Fibroblast of lung (primary cell): ENCODE data around the gene C20orf204. TPM values are rescaled to one million over a fixed set of nuclear protein-coding genes. Genes with fewer than 3 reads are reported as not detected.

Experiments
- DNase-seq, 2 donors: peaks; one replicate each; pipeline versions ENCODE4 v3.0.0 to v3.0.0-alpha.2; 2010; ENCODE audit warnings: low read depth in 2 of 2
- H2AFZ ChIP-seq: 2 replicates; pipeline ENCODE4 v1.5.1; 2012; ENCODE audit warnings: low read length, control low read depth, inconsistent platforms
- H3K27ac ChIP-seq: 2 replicates; pipeline ENCODE4 v1.5.1; 2011; ENCODE audit warnings: low read length, control low read depth; ENCODE audit not compliant: insufficient read depth
- H3K27me3 ChIP-seq: 2 replicates; pipeline ENCODE4 v1.5.1; 2011; ENCODE audit warnings: mild to moderate bottlenecking, low read length; ENCODE audit not compliant: control insufficient read depth, insufficient read depth
- H3K36me3 ChIP-seq: 2 replicates; pipeline ENCODE4 v1.5.1; 2011; ENCODE audit warnings: low read length; ENCODE audit not compliant: control insufficient read depth, insufficient read depth
- H3K4me1 ChIP-seq: 2 replicates; pipeline ENCODE4 v1.5.1; 2011; ENCODE audit warnings: low read length; ENCODE audit not compliant: control insufficient read depth, insufficient read depth; ENCODE audit errors: extremely low read depth
- H3K4me2 ChIP-seq: 2 replicates; pipeline ENCODE4 v1.5.1; 2011; ENCODE audit warnings: low read length, control low read depth; ENCODE audit not compliant: insufficient read depth; ENCODE audit errors: extremely low read depth
- H3K4me3 ChIP-seq, 4 experiments: fragments of 200-600 bp in 1 of 4; sonication (generic) in 1 of 4; replicated peaks in 1 of 4; 2 replicates each; pipeline ENCODE4 v1.5.1; 2011 to 2016; ENCODE audit warnings: low read length in 4 of 4, low read depth in 3 of 4, mild to moderate bottlenecking in 3 of 4, control low read depth in 2 of 4, inconsistent platforms in 1 of 4, mixed read lengths in 1 of 4; ENCODE audit not compliant: insufficient read depth in 1 of 4; ENCODE audit errors: control extremely low read depth in 1 of 4
- H3K79me2 ChIP-seq: 2 replicates; pipeline ENCODE4 v1.5.1; 2012; ENCODE audit warnings: mild to moderate bottlenecking, low read length, inconsistent platforms; ENCODE audit not compliant: control insufficient read depth, insufficient read depth
- H3K9ac ChIP-seq: 2 replicates; pipeline ENCODE4 v1.5.1; 2011; ENCODE audit warnings: mild to moderate bottlenecking, low read length, control low read depth; ENCODE audit not compliant: insufficient read depth
- H3K9me3 ChIP-seq: 2 replicates; pipeline ENCODE4 v1.5.1; 2012; ENCODE audit warnings: low read depth, low read length; ENCODE audit not compliant: control insufficient read depth, insufficient read depth
- H4K20me1 ChIP-seq: 2 replicates; pipeline ENCODE4 v1.5.1; 2011; ENCODE audit warnings: low read length; ENCODE audit not compliant: control insufficient read depth, insufficient read depth; ENCODE audit errors: extremely low read depth
- EZH2 ChIP-seq: IDR thresholded peaks from 2 replicates; pipeline ENCODE4 v1.5.1; 2012; ENCODE audit warnings: low read length, control low read depth, mild to moderate bottlenecking; ENCODE audit errors: missing control alignments
- polyA plus RNA-seq, 2 donors: library from polyadenylated mRNA; depleted of rRNA in 1 of 2; stranded (reverse) in 1 of 2; unstranded in 1 of 2; fragments of >200 nt; gene quantifications; 2 replicates each; pipeline ENCODE4 v1.2.1, GENCODE V29; 2011 to 2012; ENCODE audit warnings: missing spikeins in 1 of 2
- total RNA-seq: library from RNA; depleted of rRNA; stranded (reverse); fragments of >200 nt; gene quantifications from 2 replicates; pipeline ENCODE4 v1.2.1, GENCODE V29; 2014
- TF ChIP-seq, protein P1 (sequence below), 2 donors: IDR thresholded peaks in 1 of 2; conservative IDR thresholded peaks in 1 of 2; 1 replicate in 1 of 2; 2 replicates in 1 of 2; pipeline ENCODE4 v1.5.1; 2011 to 2012; ENCODE audit warnings: low read length in 2 of 2, control low read depth in 1 of 2, inconsistent platforms in 1 of 2, low read depth in 1 of 2, mild to moderate bottlenecking in 1 of 2

Gene C20orf204
- total and polyA plus RNA-seq, 2 donors (not counting 1 experiment from before 2014, with no cell fraction given): 0.02 to 0.66 TPM

DNA sequence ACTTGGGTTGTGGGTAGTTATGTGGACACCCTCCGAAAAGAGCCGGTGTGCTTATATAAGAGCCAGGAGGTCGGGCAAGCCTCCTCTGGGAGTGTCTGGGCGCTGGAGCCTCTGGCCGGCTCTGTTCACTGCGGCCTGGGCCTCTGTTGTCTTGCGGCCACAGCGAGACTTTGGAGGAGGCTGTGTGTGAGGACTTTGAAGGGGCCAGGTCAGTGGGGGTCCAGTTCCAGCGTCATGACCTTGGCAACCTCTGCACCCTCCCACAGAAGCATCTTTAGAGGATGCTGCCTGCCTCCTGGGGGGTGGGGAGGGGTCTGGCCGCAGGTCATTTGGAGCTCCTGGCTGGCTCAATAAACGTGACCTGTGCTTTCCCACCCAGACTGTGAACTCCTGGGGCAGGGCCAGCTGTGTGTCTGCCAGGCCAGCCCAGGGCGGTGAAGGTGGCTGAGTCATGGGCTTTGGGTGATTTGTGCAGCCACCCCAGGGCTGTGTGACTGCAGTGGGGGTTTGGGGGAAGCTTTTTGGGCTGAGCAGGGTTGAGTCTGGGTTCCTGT lies 28.2 kb downstream of the C20orf204 start:
- Histone ChIP-seq H3K79me2 (no peaks in the 10 kb centered on the region), H3K4me2 (peak overlapping the region; percentile 81), H3K4me3 (peak overlapping the region; percentile 67 to 88 (median 82)), H3K9ac (peak overlapping the region; percentile 85), H3K9me3 (no peaks in the 10 kb centered on the region), H3K4me1 (peaks cover 22% of the 10 kb centered on the region), H3K27ac (peak overlapping the region; percentile 70), H2AFZ (no peak overlapping the region), H4K20me1 (no peaks in the 10 kb centered on the region), H3K36me3 (no peaks in the 10 kb centered on the region), H3K27me3 (no peaks in the 10 kb centered on the region)
- peak; percentile 37 to 51 for DNase-seq
- no peak for TF ChIP-seq EZH2
- TF ChIP-seq, protein P1, sequence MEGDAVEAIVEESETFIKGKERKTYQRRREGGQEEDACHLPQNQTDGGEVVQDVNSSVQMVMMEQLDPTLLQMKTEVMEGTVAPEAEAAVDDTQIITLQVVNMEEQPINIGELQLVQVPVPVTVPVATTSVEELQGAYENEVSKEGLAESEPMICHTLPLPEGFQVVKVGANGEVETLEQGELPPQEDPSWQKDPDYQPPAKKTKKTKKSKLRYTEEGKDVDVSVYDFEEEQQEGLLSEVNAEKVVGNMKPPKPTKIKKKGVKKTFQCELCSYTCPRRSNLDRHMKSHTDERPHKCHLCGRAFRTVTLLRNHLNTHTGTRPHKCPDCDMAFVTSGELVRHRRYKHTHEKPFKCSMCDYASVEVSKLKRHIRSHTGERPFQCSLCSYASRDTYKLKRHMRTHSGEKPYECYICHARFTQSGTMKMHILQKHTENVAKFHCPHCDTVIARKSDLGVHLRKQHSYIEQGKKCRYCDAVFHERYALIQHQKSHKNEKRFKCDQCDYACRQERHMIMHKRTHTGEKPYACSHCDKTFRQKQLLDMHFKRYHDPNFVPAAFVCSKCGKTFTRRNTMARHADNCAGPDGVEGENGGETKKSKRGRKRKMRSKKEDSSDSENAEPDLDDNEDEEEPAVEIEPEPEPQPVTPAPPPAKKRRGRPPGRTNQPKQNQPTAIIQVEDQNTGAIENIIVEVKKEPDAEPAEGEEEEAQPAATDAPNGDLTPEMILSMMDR (conservative IDR thresholded peaks at IDR 0.05 in 1 of 2, IDR thresholded peaks at IDR 0.05 in 1 of 2; ENCODE audit: low read depth in 1 of 2, low read length in 2 of 2): no peak

DNA sequence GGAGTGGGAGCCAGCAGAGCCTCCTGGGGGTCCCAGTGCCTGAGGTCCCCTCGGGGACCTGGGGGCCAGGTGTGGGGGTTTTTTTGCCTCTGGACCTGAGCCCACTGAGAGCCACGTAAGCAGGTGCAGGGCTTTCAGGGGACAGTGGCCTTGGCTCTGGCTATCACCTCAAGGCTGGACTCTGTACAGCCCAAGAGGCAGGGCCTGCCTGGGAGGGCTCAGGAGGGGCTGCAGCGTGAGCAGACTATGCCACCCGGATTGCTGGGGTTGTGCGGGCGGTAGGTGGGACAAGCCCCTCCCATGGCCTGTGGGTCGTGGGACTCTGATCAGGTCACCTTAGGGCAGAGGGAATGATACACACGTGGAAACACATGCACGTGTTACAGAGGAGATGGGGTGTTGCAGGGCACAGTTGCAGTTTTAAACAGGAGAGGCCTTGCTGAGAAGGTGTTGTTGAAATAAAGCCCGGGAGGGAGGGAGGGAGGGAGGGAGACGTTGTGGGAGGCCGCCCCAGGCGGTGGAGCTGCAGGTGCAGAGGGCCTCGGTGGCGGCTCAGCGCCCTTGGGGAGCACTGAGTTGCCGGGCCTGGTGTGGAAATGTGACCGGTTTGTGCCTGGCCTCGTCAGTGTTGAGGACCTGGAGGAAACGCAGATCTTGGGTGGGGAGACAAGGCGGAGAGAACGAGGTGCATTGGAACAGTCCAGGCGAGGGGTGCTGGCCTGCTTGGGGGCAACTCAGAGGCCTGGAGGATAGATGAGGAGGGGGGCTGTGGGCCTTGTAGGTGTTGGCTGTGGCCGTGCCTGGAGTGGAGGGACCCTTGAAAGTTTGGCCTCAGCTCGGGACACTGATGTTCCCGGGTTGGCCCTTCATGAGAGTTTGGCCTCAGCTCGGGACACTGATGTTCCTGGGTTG lies 29.3 kb downstream of the C20orf204 start:
- H2AFZ ChIP-seq: no peak overlapping the region
- no peaks in the 10 kb centered on the region for H3K36me3 ChIP-seq
- no peaks in the 10 kb centered on the region for H3K79me2 ChIP-seq
- H4K20me1 ChIP-seq: no peaks in the 10 kb centered on the region
- no peak overlapping the region for H3K4me3 ChIP-seq
- H3K27me3 ChIP-seq: no peaks in the 10 kb centered on the region
- H3K9ac ChIP-seq: no peak overlapping the region
- DNase-seq: no peak
- peaks cover 22% of the 10 kb centered on the region for H3K4me1 ChIP-seq
- TF ChIP-seq, protein P1 (conservative IDR thresholded peaks at IDR 0.05 in 1 of 2, IDR thresholded peaks at IDR 0.05 in 1 of 2; ENCODE audit: low read depth in 1 of 2, low read length in 2 of 2): no peak
- no peak for TF ChIP-seq EZH2
- H3K4me2 ChIP-seq: no peak overlapping the region
- H3K9me3 ChIP-seq: no peaks in the 10 kb centered on the region
- peak overlapping the region; percentile 14 for H3K27ac ChIP-seq

DNA sequence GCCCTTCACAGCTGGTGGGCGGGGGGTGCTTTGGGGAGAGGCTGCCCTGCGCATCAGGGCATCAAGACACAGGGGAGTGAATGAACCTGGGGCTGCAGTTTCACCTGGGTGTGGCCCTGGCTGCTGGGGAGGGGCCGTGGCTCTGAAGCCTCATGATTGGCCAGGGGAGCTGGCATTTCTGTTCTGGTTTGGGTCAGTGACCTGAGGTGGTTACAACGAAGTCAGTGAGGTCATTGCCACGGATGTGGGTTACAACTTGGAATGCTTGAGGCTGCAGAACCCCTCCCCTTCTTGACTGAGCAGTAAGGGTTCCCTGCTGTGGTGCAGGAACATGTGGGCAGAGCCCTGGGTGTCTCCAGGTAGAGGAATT lies 30.0 kb downstream of the C20orf204 start:
- peak; percentile 76 to 80 for DNase-seq
- Histone ChIP-seq H3K4me3 (no peak overlapping the region), H4K20me1 (no peaks in the 10 kb centered on the region), H3K79me2 (no peaks in the 10 kb centered on the region), H2AFZ (no peak overlapping the region), H3K9me3 (no peaks in the 10 kb centered on the region), H3K36me3 (no peaks in the 10 kb centered on the region), H3K9ac (no peak overlapping the region), H3K4me2 (no peak overlapping the region), H3K27me3 (no peaks in the 10 kb centered on the region), H3K4me1 (peaks cover 22% of the 10 kb centered on the region), H3K27ac (peak overlapping the region; percentile 14)
- TF ChIP-seq, protein P1 (conservative IDR thresholded peaks at IDR 0.05 in 1 of 2, IDR thresholded peaks at IDR 0.05 in 1 of 2; ENCODE audit: low read depth in 1 of 2, low read length in 2 of 2): no peak
- no peak for TF ChIP-seq EZH2
